ENCODE measurements around the gene FAF1. TPM values are rescaled to one million over a fixed set of nuclear protein-coding genes. Genes with fewer than 3 reads are reported as not detected.

Gene FAF1
- total RNA-seq, 4 donors from 2014 or later, result 36.9 to 77.6 (median 48.3) TPM

DNA sequence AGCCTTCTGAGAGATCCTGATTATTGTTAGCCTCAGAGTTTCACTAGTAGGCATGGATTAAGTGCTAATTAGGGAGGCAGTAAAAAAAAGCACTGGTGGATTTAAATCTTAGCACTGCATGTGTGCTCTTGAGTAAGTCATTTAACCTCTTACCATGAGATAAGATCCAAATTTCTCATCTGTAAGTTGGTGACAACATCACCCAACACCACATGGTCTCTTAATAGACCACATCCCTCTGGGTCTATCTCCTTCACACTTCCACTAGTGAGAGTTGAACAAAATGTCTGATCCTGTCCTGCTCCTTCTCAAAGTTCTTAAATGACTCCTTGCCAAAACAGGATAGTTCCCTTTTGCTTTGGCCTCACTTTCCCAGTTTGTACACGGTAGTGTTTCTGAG, 507.4 kb downstream of the FAF1 start:
- Histone ChIP-seq H3K9me3 (no peaks in the 10 kb centered on the region), H3K4me3 (no peak overlapping the region), H3K27ac (no peak overlapping the region), H3K27me3 (no peaks in the 10 kb centered on the region), H3K4me1 (no peaks in the 10 kb centered on the region), H3K36me3 (peaks cover 0 to 4% (median 0%) of the 10 kb centered on the region in 3 donors)
- TF ChIP-seq, protein P1, sequence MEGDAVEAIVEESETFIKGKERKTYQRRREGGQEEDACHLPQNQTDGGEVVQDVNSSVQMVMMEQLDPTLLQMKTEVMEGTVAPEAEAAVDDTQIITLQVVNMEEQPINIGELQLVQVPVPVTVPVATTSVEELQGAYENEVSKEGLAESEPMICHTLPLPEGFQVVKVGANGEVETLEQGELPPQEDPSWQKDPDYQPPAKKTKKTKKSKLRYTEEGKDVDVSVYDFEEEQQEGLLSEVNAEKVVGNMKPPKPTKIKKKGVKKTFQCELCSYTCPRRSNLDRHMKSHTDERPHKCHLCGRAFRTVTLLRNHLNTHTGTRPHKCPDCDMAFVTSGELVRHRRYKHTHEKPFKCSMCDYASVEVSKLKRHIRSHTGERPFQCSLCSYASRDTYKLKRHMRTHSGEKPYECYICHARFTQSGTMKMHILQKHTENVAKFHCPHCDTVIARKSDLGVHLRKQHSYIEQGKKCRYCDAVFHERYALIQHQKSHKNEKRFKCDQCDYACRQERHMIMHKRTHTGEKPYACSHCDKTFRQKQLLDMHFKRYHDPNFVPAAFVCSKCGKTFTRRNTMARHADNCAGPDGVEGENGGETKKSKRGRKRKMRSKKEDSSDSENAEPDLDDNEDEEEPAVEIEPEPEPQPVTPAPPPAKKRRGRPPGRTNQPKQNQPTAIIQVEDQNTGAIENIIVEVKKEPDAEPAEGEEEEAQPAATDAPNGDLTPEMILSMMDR (IDR thresholded peaks at IDR 0.05), result no peak
- no peak for TF ChIP-seq POLR2A (IDR thresholded peaks at IDR 0.05)
- DNase-seq, result no peak

DNA sequence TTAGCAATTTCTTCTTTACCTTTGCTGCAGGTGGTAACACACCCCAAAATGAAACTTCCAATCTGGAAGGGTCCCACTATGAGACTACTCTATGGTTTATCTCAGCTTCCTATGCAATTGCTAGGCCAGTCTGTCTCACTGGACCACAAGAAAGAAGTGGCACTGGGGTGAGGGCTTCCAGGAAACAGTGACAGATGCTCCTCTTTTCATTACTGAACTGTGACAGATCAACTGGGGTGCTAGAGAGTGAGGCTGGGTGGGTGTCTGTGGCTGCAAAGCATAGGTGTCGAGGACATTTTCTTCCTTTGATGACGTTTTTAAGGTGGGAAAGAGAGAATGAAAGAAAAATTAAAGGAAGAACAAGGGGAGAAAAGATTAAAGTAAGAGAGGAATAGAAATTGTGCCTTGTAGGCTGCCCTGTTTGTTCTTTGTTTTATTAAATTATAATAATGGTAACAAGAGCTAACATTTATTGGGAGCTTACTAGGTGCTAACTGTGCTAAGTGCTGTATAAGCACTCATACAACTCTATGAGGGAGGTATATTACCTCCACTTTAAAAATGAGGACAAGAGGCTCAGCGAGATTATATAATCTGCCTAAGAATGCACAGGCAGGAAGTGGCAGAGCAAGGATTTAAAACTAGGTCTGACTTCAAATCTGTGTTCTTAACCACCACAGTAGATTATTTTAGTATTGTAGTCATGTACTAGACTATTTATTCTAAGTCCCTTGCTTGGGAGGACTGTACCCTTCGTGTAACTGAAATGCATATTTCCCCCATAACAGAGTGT, 509.0 kb downstream of the FAF1 start:
- Histone ChIP-seq H3K9me3 (no peaks in the 10 kb centered on the region), H3K27ac (no peak overlapping the region), H3K27me3 (no peaks in the 10 kb centered on the region), H3K4me1 (no peaks in the 10 kb centered on the region), H3K36me3 (peaks cover 0 to 4% (median 0%) of the 10 kb centered on the region in 3 donors), H3K4me3 (no peak overlapping the region)
- DNase-seq, result no peak
- TF ChIP-seq POLR2A (IDR thresholded peaks at IDR 0.05), result no peak
- TF ChIP-seq, protein P1 (IDR thresholded peaks at IDR 0.05), result no peak

GRCh38 chr1:50447961-50448360, 512.1 kb downstream of the FAF1 start:
- Histone ChIP-seq H3K9me3 (no peaks in the 10 kb centered on the region), H3K27me3 (no peaks in the 10 kb centered on the region), H3K36me3 (no peaks in the 10 kb centered on the region), H3K27ac (no peak overlapping the region), H3K4me1 (no peaks in the 10 kb centered on the region), H3K4me3 (no peak overlapping the region)
- no peak for DNase-seq
- TF ChIP-seq, protein P1 (IDR thresholded peaks at IDR 0.05), result no peak
- TF ChIP-seq POLR2A (IDR thresholded peaks at IDR 0.05), result no peak

GRCh38 chr1:50441183-50441582, 518.9 kb downstream of the FAF1 start:
- no peaks in the 10 kb centered on the region for H3K4me1 ChIP-seq
- TF ChIP-seq, protein P1 (IDR thresholded peaks at IDR 0.05), result no peak
- no peak for TF ChIP-seq POLR2A (IDR thresholded peaks at IDR 0.05)
- H3K36me3 ChIP-seq, result peaks cover 0 to 13% (median 0%) of the 10 kb centered on the region in 3 donors
- no peak for DNase-seq
- no peak overlapping the region for H3K4me3 ChIP-seq
- no peaks in the 10 kb centered on the region for H3K27me3 ChIP-seq
- no peak overlapping the region for H3K27ac ChIP-seq
- H3K9me3 ChIP-seq, result no peaks in the 10 kb centered on the region

DNA sequence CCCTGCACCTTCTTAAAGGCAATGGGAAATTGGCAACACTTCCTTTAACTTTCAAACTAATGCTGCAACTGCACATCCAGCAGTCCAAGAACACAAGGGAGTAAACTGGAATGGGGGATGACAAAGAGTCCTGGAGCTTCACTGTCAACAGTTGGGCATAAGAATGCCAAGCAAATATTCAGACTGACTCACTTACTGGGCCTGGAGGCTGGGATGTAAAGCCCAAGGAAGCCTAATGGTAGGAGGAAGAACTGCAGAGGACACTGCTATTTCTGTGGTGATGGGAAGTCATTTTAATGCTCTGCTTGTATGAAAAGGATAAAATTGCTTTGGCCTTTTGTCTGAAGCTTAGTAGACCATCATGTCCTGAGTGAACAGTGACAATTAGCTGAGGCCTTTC, 521.1 kb downstream of the FAF1 start:
- no peaks in the 10 kb centered on the region for H3K27me3 ChIP-seq
- no peak for TF ChIP-seq POLR2A (IDR thresholded peaks at IDR 0.05)
- TF ChIP-seq, protein P1 (IDR thresholded peaks at IDR 0.05), result no peak
- no peaks in the 10 kb centered on the region for H3K4me1 ChIP-seq
- DNase-seq, result no peak
- no peak overlapping the region for H3K4me3 ChIP-seq
- H3K27ac ChIP-seq, result no peak overlapping the region
- H3K36me3 ChIP-seq, result peaks cover 0 to 13% (median 0%) of the 10 kb centered on the region in 3 donors
- no peaks in the 10 kb centered on the region for H3K9me3 ChIP-seq
